Measurements from ENCODE around the gene DES. TPM values are rescaled to one million over a fixed set of nuclear protein-coding genes. Genes with fewer than 3 reads are reported as not detected.

Gene DES
- total RNA-seq, 1 donor from 2014 or later: 15,954 TPM

DNA sequence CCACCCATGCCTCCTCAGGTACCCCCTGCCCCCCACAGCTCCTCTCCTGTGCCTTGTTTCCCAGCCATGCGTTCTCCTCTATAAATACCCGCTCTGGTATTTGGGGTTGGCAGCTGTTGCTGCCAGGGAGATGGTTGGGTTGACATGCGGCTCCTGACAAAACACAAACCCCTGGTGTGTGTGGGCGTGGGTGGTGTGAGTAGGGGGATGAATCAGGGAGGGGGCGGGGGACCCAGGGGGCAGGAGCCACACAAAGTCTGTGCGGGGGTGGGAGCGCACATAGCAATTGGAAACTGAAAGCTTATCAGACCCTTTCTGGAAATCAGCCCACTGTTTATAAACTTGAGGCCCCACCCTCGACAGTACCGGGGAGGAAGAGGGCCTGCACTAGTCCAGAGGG is 803 bp upstream of the DES start:
- Histone ChIP-seq H3K27ac (replicated peaks) (peak overlapping the region; percentile 96), H3K36me3 (peaks cover 23% of the 10 kb centered on the region), H3K27me3 (ENCODE audit: low read depth) (peaks cover 61% of the 10 kb centered on the region), H3K4me3 (peak overlapping the region; percentile 75), H3K9me3 (replicated peaks) (peaks cover 7% of the 10 kb centered on the region), H3K4me1 (peaks cover 36% of the 10 kb centered on the region)
- intact Hi-C loops (cut with micrococcal nuclease): no loop called here
- peak; percentile 66 for DNase-seq
- TF ChIP-seq, protein P1, sequence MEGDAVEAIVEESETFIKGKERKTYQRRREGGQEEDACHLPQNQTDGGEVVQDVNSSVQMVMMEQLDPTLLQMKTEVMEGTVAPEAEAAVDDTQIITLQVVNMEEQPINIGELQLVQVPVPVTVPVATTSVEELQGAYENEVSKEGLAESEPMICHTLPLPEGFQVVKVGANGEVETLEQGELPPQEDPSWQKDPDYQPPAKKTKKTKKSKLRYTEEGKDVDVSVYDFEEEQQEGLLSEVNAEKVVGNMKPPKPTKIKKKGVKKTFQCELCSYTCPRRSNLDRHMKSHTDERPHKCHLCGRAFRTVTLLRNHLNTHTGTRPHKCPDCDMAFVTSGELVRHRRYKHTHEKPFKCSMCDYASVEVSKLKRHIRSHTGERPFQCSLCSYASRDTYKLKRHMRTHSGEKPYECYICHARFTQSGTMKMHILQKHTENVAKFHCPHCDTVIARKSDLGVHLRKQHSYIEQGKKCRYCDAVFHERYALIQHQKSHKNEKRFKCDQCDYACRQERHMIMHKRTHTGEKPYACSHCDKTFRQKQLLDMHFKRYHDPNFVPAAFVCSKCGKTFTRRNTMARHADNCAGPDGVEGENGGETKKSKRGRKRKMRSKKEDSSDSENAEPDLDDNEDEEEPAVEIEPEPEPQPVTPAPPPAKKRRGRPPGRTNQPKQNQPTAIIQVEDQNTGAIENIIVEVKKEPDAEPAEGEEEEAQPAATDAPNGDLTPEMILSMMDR (IDR thresholded peaks at IDR 0.05; ENCODE audit: borderline replicate concordance): no peak

DNA sequence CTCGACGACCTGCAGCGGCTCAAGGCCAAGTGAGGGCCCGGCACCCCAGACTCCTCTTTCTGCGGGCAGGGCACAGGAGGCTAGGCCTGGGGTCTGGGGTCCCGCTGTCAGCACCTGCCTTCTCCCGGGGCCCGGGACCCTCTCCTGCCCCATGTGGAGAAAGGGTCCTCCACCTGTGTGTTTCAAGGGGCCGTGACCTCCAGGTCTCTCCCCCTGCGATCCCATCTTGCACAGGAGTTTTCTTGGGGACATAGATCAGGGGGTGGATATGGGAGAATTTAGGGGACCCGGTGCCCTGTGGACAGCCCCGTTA is 791 bp downstream of the DES start:
- Histone ChIP-seq H3K4me1 (peaks cover 40% of the 10 kb centered on the region), H3K27me3 (ENCODE audit: low read depth) (peaks cover 50% of the 10 kb centered on the region), H3K36me3 (peaks cover 35% of the 10 kb centered on the region), H3K4me3 (peak overlapping the region; percentile 75), H3K27ac (replicated peaks) (peak overlapping the region; percentile 96), H3K9me3 (replicated peaks) (no peaks in the 10 kb centered on the region)
- intact Hi-C loops (cut with micrococcal nuclease): no loop called here
- no peak for DNase-seq
- TF ChIP-seq, protein P1 (IDR thresholded peaks at IDR 0.05; ENCODE audit: borderline replicate concordance): no peak

DNA sequence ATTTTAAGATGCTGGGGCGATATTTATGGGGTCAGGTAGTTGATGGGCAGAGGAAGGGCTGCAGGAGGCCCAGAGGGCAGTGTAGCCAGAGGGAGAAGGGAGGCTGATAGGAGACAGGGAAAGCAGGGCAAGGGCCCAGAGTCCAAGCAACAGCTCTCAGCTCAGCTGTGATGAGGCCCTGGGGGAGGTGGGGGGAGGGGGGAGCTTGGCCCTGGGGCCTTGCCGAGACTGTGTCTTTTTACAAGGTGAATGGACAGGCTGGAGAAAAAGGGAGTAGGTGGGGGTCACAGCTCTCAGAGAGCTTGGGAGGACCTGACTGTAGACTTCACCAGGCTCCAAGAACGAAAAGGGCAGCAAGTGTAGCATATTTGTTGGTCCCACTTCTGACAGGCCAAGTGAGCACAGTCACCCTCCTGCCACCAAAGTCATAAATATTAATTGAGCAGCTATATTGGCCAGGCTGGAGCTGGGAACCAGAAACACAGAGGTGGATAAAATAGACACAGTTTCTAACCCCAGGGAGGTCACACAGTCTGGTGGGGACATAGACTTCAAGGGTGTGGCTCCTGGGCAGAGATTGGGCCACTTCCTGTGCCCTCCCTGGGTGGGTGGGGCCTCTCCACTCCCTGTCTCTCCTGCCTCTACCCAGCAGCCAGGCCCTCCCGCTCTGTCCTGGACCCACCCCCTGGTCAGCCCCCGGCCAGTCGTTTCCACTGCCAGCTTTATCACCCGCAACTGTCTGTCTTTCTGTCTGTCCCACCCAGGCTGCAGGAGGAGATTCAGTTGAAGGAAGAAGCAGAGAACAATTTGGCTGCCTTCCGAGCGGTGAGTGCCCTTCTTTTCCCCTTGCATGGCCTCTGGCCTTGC is 1.4 kb downstream of the DES start:
- peak; percentile 65 for DNase-seq
- H3K9me3 ChIP-seq (replicated peaks): no peaks in the 10 kb centered on the region
- peaks cover 35% of the 10 kb centered on the region for H3K36me3 ChIP-seq
- TF ChIP-seq, protein P1 (IDR thresholded peaks at IDR 0.05; ENCODE audit: borderline replicate concordance): no peak
- H3K27ac ChIP-seq (replicated peaks): peak overlapping the region; percentile 96
- H3K4me3 ChIP-seq: peak overlapping the region; percentile 75
- peaks cover 50% of the 10 kb centered on the region for H3K27me3 ChIP-seq (ENCODE audit: low read depth)
- intact Hi-C loops (cut with micrococcal nuclease): no loop called here
- H3K4me1 ChIP-seq: peaks cover 40% of the 10 kb centered on the region

DNA sequence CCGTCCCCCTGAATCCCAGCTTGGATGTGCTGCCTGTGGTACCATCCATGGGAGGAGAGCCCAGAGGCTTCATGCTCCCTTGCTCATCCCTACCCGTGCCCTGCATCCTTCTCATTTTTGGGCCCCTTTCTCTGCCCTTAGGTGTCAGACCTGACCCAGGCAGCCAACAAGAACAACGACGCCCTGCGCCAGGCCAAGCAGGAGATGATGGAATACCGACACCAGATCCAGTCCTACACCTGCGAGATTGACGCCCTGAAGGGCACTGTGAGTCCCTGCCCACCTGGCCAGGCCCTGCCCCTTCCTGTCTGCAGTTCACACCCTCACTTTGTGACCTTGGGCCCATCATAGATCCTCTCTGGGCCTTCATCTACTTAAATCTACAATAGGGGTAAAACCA is 2.5 kb downstream of the DES start:
- no peak for DNase-seq

DNA sequence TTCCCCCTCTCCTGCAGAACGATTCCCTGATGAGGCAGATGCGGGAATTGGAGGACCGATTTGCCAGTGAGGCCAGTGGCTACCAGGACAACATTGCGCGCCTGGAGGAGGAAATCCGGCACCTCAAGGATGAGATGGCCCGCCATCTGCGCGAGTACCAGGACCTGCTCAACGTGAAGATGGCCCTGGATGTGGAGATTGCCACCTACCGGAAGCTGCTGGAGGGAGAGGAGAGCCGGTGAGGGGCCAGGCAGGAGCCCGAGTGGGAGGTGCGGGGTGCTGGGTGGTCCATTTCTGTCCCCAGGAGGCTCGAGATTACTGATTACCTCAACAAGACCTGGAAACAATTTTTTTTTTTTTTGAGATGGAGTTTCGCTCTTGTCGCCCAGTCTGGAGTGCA is 3.1 kb downstream of the DES start:
- intact Hi-C loops (cut with micrococcal nuclease): no loop called here
- peaks cover 25% of the 10 kb centered on the region for H3K4me1 ChIP-seq
- H3K27ac ChIP-seq (replicated peaks): peak overlapping the region; percentile 96
- H3K27me3 ChIP-seq (ENCODE audit: low read depth): peaks cover 62% of the 10 kb centered on the region
- no peaks in the 10 kb centered on the region for H3K9me3 ChIP-seq (replicated peaks)
- H3K36me3 ChIP-seq: peaks cover 49% of the 10 kb centered on the region
- peak overlapping the region; percentile 75 for H3K4me3 ChIP-seq
- TF ChIP-seq, protein P1 (IDR thresholded peaks at IDR 0.05; ENCODE audit: borderline replicate concordance): no peak
- no peak for DNase-seq

More for the DNA sequence above, 2.5 kb downstream of the DES start:
- peak overlapping the region; percentile 75 for H3K4me3 ChIP-seq
- intact Hi-C loops (cut with micrococcal nuclease): no loop called here
- H3K27me3 ChIP-seq (ENCODE audit: low read depth): peaks cover 56% of the 10 kb centered on the region
- H3K27ac ChIP-seq (replicated peaks): peak overlapping the region; percentile 96
- TF ChIP-seq, protein P1 (IDR thresholded peaks at IDR 0.05; ENCODE audit: borderline replicate concordance): no peak
- H3K36me3 ChIP-seq: peaks cover 43% of the 10 kb centered on the region
- H3K4me1 ChIP-seq: peaks cover 32% of the 10 kb centered on the region
- H3K9me3 ChIP-seq (replicated peaks): no peaks in the 10 kb centered on the region
